ENCODE results near the gene CD247.

The CD247 gene

DNA sequence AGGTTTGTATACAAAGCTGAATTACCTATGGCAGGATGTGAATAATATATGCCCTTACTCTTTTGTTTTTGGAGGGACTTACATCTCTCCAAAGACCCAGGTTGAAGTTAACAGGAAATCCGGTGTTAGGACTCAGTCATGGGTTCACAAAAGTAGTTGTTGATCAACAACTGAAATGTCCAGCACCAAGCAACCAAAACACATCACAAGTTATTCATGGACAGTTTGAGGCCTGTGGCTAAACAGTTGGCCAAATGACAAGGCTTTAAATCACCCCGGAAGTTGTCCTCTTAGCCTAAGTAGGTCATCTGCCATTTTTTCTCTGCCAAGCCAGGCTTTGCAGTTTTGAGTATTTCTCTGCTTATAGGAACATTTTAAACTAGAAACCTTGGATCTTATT, 89.9 kb downstream of the CD247 start:
- ATAC-seq (no peak), DNase-seq (no peak)
- Mint-ChIP-seq H3K4me3 (no peak overlapping the region), H3K9me3 (no peaks in the 10 kb centered on the region), H3K36me3 (ENCODE audit: low read depth) (peaks cover 13% of the 10 kb centered on the region), H3K27me3 (no peaks in the 10 kb centered on the region), H3K4me1 (peaks cover 32% of the 10 kb centered on the region), H3K27ac (peak overlapping the region; percentile 41)

DNA sequence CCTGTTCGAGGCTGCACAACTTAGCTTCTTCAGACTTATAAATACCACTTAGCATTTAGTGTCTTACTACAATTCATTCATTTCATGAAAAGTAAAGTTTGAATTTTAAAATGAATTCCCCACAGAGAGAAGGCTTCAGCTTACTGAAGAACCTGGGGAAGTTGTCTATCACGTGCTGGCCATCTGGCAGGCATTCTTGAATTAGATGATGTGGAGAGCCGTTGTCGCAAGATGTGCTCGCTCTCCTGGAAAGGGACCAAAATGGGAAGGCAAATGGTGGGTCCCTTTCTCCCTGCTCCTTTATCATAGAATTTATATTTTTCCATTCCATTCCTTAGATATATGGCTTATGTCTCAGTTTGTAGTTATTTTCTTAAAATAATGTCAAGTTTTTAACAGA, 90.5 kb downstream of the CD247 start:
- no peak for ATAC-seq
- H3K4me1 Mint-ChIP-seq: peaks cover 32% of the 10 kb centered on the region

GRCh38 chr1:167426716-167427115, 91.6 kb downstream of the CD247 start:
- H3K27me3 Mint-ChIP-seq: no peaks in the 10 kb centered on the region
- H3K4me3 Mint-ChIP-seq: no peak overlapping the region
- no peak for ATAC-seq
- H3K9me3 Mint-ChIP-seq: no peaks in the 10 kb centered on the region
- H3K4me1 Mint-ChIP-seq: peaks cover 30% of the 10 kb centered on the region
- no peak for DNase-seq
- H3K27ac Mint-ChIP-seq: no peak overlapping the region
- H3K36me3 Mint-ChIP-seq (ENCODE audit: low read depth): peaks cover 10% of the 10 kb centered on the region

More for the DNA sequence above, 90.5 kb downstream of the CD247 start:
- DNase-seq: no peak
- Mint-ChIP-seq H3K27me3 (no peaks in the 10 kb centered on the region), H3K4me3 (no peak overlapping the region), H3K27ac (peak overlapping the region; percentile 41), H3K9me3 (no peaks in the 10 kb centered on the region), H3K36me3 (ENCODE audit: low read depth) (peaks cover 13% of the 10 kb centered on the region)

GRCh38 chr1:167425482-167425881, 92.8 kb downstream of the CD247 start:
- DNase-seq (no peak), ATAC-seq (no peak)
- no peak overlapping the region for H3K27ac Mint-ChIP-seq
- H3K4me3 Mint-ChIP-seq: no peak overlapping the region
- H3K4me1 Mint-ChIP-seq: peaks cover 21% of the 10 kb centered on the region
- H3K36me3 Mint-ChIP-seq (ENCODE audit: low read depth): peaks cover 4% of the 10 kb centered on the region
- H3K9me3 Mint-ChIP-seq: no peaks in the 10 kb centered on the region
- H3K27me3 Mint-ChIP-seq: no peaks in the 10 kb centered on the region

DNA sequence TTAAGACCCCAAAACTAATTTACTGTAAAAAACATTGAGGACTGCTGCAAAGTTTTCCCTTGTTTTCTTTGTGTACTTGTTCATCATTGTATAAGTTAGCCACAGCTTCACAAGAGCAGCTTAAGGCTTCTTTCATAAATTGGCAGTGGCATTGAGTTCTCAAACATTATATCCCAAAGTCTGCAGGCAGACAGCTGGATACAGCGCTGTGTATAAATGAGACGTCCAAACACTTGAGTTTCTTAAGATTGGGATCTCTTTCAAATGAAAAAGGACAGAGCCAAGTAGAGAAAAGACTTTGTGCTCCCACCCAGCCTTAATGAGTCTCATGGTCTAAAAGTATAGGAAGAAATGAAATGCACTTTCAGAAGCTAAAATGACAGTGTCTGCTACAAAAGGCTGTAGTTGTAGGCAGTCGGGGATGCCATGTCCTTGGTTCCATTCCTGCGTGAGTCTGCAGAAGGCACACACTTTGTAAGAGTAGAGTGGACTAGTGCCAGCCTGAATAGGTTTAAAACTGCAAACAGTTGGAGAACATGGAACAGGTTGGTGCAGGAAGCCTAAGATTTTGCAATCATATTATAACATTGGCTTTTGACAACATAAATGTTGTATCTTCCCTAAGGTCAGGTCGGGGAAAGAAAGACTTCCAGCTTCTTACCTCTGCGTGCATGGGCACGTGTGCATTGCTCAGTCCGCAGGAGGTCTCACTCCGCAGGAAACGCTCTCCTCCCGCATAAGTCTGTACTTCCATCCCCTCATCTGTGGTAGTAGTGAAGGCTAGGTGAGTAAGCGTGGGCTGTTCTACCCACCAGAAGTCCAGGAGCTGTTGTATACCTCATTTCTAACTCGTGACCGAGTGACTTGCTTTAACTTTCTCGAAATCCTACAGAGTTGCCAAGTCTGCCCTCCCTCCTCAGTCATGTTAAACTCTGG, 94.4 kb downstream of the CD247 start:
- H3K4me1 Mint-ChIP-seq: peaks cover 11% of the 10 kb centered on the region
- no peak overlapping the region for H3K27ac Mint-ChIP-seq
- no peaks in the 10 kb centered on the region for H3K9me3 Mint-ChIP-seq
- no peak overlapping the region for H3K4me3 Mint-ChIP-seq
- H3K27me3 Mint-ChIP-seq: no peaks in the 10 kb centered on the region
- no peak for DNase-seq
- peaks cover 2% of the 10 kb centered on the region for H3K36me3 Mint-ChIP-seq (ENCODE audit: low read depth)
- ATAC-seq: no peak

DNA sequence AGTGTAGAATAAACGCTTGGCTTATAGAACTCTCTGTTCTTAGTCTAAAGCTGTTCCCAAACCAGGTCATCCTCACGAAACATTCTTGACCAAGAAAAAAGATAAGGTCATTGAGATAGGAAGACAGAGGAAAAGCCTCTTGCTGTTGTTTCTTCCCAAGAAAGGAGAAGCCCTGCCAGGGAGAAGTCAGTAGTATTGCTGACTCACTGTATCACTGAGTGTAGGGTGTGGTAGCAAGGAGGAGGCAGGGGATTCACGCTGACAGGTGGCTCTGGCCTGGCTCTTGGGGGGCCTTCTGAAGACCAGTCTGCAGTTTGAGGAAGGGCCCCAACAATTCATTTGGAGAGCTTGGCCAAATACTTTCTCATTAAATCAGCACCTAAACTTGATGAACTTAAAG, 97.8 kb downstream of the CD247 start:
- Mint-ChIP-seq H3K4me3 (no peak overlapping the region), H3K27me3 (no peaks in the 10 kb centered on the region), H3K36me3 (ENCODE audit: low read depth) (peaks cover 4% of the 10 kb centered on the region), H3K4me1 (no peaks in the 10 kb centered on the region), H3K9me3 (no peaks in the 10 kb centered on the region), H3K27ac (no peak overlapping the region)
- DNase-seq (no peak), ATAC-seq (no peak)

DNA sequence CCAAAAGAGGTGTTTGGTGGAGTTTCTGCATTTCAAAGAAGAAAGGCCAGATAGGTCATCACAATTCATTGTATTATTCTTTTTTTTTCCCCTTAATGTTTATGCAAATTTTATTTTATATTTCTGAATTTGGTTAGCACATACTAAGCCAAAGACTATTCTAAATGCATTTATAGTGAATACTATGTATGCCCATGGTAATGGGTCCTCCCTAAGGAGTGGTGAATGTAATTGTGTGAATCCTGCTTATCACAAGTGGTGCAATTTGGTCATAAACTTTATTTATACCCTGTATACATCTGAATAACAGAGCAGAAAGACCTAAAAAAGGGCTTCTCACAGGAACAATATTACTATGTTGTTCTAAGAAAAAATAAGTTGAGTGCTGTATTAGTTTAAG, 99.1 kb downstream of the CD247 start:
- no peak overlapping the region for H3K4me3 Mint-ChIP-seq
- ATAC-seq (no peak), DNase-seq (no peak)
- peaks cover 7% of the 10 kb centered on the region for H3K36me3 Mint-ChIP-seq (ENCODE audit: low read depth)
- no peaks in the 10 kb centered on the region for H3K9me3 Mint-ChIP-seq
- H3K27me3 Mint-ChIP-seq: no peaks in the 10 kb centered on the region
- peaks cover 5% of the 10 kb centered on the region for H3K4me1 Mint-ChIP-seq
- no peak overlapping the region for H3K27ac Mint-ChIP-seq

DNA sequence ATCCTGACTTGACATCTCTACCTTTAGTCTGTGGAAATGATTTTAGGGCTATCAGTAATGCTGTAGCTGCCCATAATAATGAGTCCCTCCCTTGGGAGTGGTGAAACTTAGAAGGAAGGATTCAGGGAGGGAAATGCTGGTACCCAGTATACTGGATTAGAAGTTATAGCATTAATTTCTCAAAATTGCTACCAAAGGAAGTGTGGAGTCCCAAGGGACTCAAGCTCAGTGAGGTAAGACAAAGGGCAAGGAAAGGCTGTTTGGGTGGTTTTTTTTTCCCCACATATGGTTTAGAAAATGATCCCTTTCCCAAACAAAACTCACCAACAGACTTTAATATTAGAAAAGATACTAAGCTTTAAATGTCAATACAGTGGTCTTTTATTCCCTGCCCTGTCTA, 99.9 kb downstream of the CD247 start:
- ATAC-seq: no peak
- Mint-ChIP-seq H3K4me3 (no peak overlapping the region), H3K27ac (no peak overlapping the region)

DNA sequence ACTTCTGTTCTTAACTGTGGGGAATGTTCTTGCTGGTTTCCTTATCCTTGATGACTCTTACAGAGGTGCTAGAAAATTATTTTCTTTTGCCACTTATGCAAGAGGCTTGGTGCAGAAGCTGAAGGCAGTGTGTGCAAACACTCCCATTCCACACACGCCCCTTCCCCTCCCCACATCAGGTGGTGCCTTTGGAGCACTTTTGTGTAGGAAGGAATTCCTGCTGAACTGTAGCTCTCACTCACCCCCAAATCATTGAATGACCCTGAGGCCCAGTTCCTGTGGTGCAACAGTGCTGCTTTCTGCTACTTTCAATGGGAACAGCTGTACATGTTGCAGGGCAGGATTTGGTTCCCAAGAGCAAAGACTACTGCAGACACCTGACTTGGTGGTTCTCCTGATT, 101.8 kb downstream of the CD247 start:
- Mint-ChIP-seq H3K4me1 (peaks cover 18% of the 10 kb centered on the region), H3K36me3 (ENCODE audit: low read depth) (peaks cover 24% of the 10 kb centered on the region), H3K4me3 (no peak overlapping the region), H3K27ac (no peak overlapping the region), H3K27me3 (no peaks in the 10 kb centered on the region), H3K9me3 (no peaks in the 10 kb centered on the region)
- DNase-seq: no peak
- no peak for ATAC-seq

More for the DNA sequence above, 99.9 kb downstream of the CD247 start:
- peaks cover 10% of the 10 kb centered on the region for H3K36me3 Mint-ChIP-seq (ENCODE audit: low read depth)
- no peaks in the 10 kb centered on the region for H3K27me3 Mint-ChIP-seq
- H3K9me3 Mint-ChIP-seq: no peaks in the 10 kb centered on the region
- H3K4me1 Mint-ChIP-seq: peaks cover 8% of the 10 kb centered on the region
- no peak for DNase-seq

DNA sequence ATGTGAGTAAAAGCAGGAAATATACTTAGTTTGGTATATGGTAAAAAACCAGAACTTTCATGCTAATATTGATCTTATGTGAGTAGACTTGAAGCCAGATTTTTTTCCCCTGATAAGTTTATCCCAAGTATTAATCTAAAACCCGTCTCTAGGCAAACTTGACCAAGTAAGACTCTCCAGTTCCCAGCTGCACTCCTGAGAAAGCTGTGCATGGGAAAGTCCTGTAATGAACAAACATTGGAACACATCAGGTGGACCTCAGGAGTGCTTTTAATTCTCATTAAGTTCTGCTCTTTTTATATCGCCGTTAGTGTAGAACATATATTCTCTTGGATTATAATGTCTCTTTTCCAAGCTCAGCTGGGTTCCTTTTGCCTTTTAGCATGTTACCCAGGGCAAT, 105.0 kb downstream of the CD247 start:
- no peak for DNase-seq
- no peaks in the 10 kb centered on the region for H3K9me3 Mint-ChIP-seq
- H3K27me3 Mint-ChIP-seq: no peaks in the 10 kb centered on the region
- peaks cover 30% of the 10 kb centered on the region for H3K36me3 Mint-ChIP-seq (ENCODE audit: low read depth)
- H3K27ac Mint-ChIP-seq: no peak overlapping the region
- ATAC-seq: no peak
- H3K4me1 Mint-ChIP-seq: peaks cover 21% of the 10 kb centered on the region
- H3K4me3 Mint-ChIP-seq: no peak overlapping the region

DNA sequence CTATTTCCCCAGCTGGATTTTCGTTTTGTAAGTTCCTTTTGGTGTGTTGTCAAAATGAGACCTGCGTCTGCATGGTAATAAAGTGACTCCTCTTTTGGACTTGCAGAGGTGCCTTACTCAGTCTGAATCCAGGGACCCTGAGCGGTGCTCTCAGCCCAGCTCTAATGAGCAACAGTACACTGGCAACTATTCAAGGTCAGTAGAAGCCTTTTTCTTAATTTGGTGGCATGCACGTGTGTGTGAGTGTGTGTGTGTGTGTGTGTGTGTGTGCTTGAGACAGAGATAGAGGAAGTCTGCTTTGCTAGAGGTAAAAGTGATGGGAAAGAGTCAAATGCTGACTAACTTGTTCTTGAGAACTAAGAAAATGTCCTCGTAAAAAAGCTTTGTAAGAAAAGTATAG, 105.4 kb downstream of the CD247 start:
- H3K4me1 Mint-ChIP-seq: peaks cover 21% of the 10 kb centered on the region
- H3K27ac Mint-ChIP-seq: no peak overlapping the region
- no peak overlapping the region for H3K4me3 Mint-ChIP-seq
- no peaks in the 10 kb centered on the region for H3K27me3 Mint-ChIP-seq
- ATAC-seq (no peak), DNase-seq (no peak)
- peaks cover 30% of the 10 kb centered on the region for H3K36me3 Mint-ChIP-seq (ENCODE audit: low read depth)
- no peaks in the 10 kb centered on the region for H3K9me3 Mint-ChIP-seq

DNA sequence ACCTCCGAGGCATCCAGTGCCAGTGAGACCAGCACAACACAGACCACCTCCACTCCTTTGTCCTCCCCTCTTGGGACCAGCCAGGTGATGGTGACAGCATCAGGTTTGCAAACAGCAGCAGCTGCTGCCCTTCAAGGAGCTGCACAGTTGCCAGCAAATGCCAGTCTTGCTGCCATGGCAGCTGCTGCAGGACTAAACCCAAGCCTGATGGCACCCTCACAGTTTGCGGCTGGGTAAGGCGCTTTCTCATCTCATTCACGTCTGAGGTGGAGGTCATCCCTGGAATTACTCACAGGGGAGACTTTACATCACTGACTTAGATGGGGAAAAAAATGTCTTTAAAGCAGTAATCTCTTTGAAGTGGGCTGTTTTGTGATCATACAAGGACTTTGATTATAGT, 106.3 kb downstream of the CD247 start:
- Mint-ChIP-seq H3K36me3 (ENCODE audit: low read depth) (peaks cover 30% of the 10 kb centered on the region), H3K27me3 (no peaks in the 10 kb centered on the region), H3K9me3 (no peaks in the 10 kb centered on the region), H3K4me1 (peaks cover 21% of the 10 kb centered on the region), H3K27ac (no peak overlapping the region), H3K4me3 (no peak overlapping the region)
- peak; percentile 82 for ATAC-seq
- DNase-seq: no peak

- H3K4me1 Mint-ChIP-seq: peaks cover 15% of the 10 kb centered on the region
- no peak overlapping the region for H3K4me3 Mint-ChIP-seq
- H3K9me3 Mint-ChIP-seq: no peaks in the 10 kb centered on the region
- H3K27ac Mint-ChIP-seq: no peak overlapping the region
- ATAC-seq (no peak), DNase-seq (no peak)
- peaks cover 31% of the 10 kb centered on the region for H3K36me3 Mint-ChIP-seq (ENCODE audit: low read depth)
- H3K27me3 Mint-ChIP-seq: no peaks in the 10 kb centered on the region
These were observed 109.1 kb downstream of the CD247 start for GRCh38 chr1:167409183-167409582.

- DNase-seq (no peak), ATAC-seq (no peak)
- Mint-ChIP-seq H3K27ac (no peak overlapping the region), H3K9me3 (no peaks in the 10 kb centered on the region), H3K36me3 (ENCODE audit: low read depth) (peaks cover 32% of the 10 kb centered on the region), H3K4me3 (no peak overlapping the region), H3K27me3 (no peaks in the 10 kb centered on the region), H3K4me1 (peaks cover 13% of the 10 kb centered on the region)
These were observed 110.0 kb downstream of the CD247 start for GRCh38 chr1:167408355-167408754.

GRCh38 chr1:167404908-167405307, 113.4 kb downstream of the CD247 start:
- H3K27me3 Mint-ChIP-seq: no peaks in the 10 kb centered on the region
- DNase-seq (no peak), ATAC-seq (no peak)
- no peak overlapping the region for H3K27ac Mint-ChIP-seq
- no peak overlapping the region for H3K4me3 Mint-ChIP-seq
- no peaks in the 10 kb centered on the region for H3K9me3 Mint-ChIP-seq
- H3K4me1 Mint-ChIP-seq: no peaks in the 10 kb centered on the region
- peaks cover 24% of the 10 kb centered on the region for H3K36me3 Mint-ChIP-seq (ENCODE audit: low read depth)

Data from activated naive CD8-positive, alpha-beta T cell treated with anti-CD3 and anti-CD28 coated beads, Interleukin-2, amount 50 U/mL, for 24 hours (primary cell).